Stomach (tissue), 9 donors: ENCODE measurements around the gene FZD8. TPM values are rescaled to one million over a fixed set of nuclear protein-coding genes. Genes with fewer than 3 reads are reported as not detected.

Source experiments
- DNase-seq, 2 donors: peaks; one replicate each; pipeline versions ENCODE4 v3.0.0 to v3.0.0-alpha.2; 2013 to 2019
- H3K27ac ChIP-seq, 5 donors: fragments of 200-600 bp in 4 of 5; sonication (generic) in 4 of 5; one replicate each; pipeline ENCODE4 v1.5.1; 2013 to 2019; ENCODE audit warnings: mild to moderate bottlenecking in 1 of 5, moderate library complexity in 1 of 5
- H3K27me3 ChIP-seq, 3 donors: fragments of 200-600 bp; sonication (generic); one replicate each; pipeline ENCODE4 v1.5.1; 2017 to 2019; ENCODE audit warnings: mixed run types in 1 of 3
- H3K36me3 ChIP-seq, 4 donors: fragments of 200-600 bp; sonication (generic); 1 replicate in 3 of 4; 2 replicates in 1 of 4; pipeline ENCODE4 v1.5.1; 2016 to 2019
- H3K4me1 ChIP-seq, 4 donors: fragments of 200-600 bp; sonication (generic); one replicate each; pipeline ENCODE4 v1.5.1; 2016 to 2019
- H3K4me3 ChIP-seq, 4 donors: fragments of 200-600 bp; sonication (generic) in 3 of 4; one replicate each; pipeline ENCODE4 v1.5.1; 2016 to 2019; ENCODE audit warnings: mild to moderate bottlenecking in 1 of 4
- H3K9me3 ChIP-seq, 4 donors: fragments of 200-600 bp; sonication (generic); one replicate each; pipeline ENCODE4 v1.5.1; 2016 to 2019
- EP300 ChIP-seq: sonication (generic); formaldehyde crosslinking; IDR thresholded peaks from one replicate; pipeline ENCODE4 v1.6.1; 2017; ENCODE audit warnings: antibody characterized with exemption
- POLR2A ChIP-seq, 4 donors: fragments of 450-650 bp; IDR thresholded peaks; one replicate each; pipeline ENCODE4 v1.6.1; 2016; ENCODE audit warnings: antibody characterized with exemption in 4 of 4, control low read depth in 2 of 4, mild to moderate bottlenecking in 1 of 4, moderate library complexity in 1 of 4
- POLR2AphosphoS5 ChIP-seq, 3 donors: sonication (generic); formaldehyde crosslinking; IDR thresholded peaks; one replicate each; pipeline ENCODE4 v1.6.1; 2016; ENCODE audit warnings: antibody characterized with exemption in 3 of 3
- WGBS, 5 donors: extraction: QIAGEN DNeasy Blood & Tissue Kit in 3 of 5; methylation state at CpG; one replicate each; pipeline versions ENCODE4 v1.1.5 to v1.1.7; 2013 to 2018; 5-methylcytosine and 5-hydroxymethylcytosine counted together
- intact Hi-C: fragments of 100-400 bp; cut with DNase I; formaldehyde crosslinking; loops from one replicate; pipeline ENCODE4 v1.15.1; 2023; ENCODE audit warnings: low total_unique reads
- polyA plus RNA-seq, 3 donors: library from polyadenylated mRNA; stranded (reverse); fragments of 200-250 nt; gene quantifications; one replicate each; pipeline ENCODE4 v1.2.3, GENCODE V29; 2013
- total RNA-seq, 5 donors: library from RNA; depleted of rRNA; stranded (reverse); fragments of >200 nt; gene quantifications; one replicate each; pipeline versions ENCODE4 v1.1.0 to v1.2.3, GENCODE V29; 2014 to 2016
- TF ChIP-seq, protein P1 (sequence below), 7 experiments: fragments of 450-650 bp in 4 of 7; fragments of 200-600 bp in 3 of 7; sonication (generic) in 3 of 7; IDR thresholded peaks; one replicate each; pipeline ENCODE4 v1.5.1; 2016 to 2019; ENCODE audit warnings: antibody characterized with exemption in 7 of 7, control low read depth in 2 of 7, mild to moderate bottlenecking in 1 of 7
- donor health status: healthy with polysubstance abuse.
- donor health status: Bipolar disorder and iron deficiency.
- donor health status: healthy.

Gene FZD8
- total and polyA plus RNA-seq, 8 donors = 0.92 to 17.7 (median 7.1) TPM

- H3K9me3 ChIP-seq = no peaks in the 10 kb centered on the region
- H3K27ac ChIP-seq = peak overlapping the region in 4 of 5 donors; percentile 56 to 91 (median 83)
- 8 to 18% (median 10%) methylated on average over 13 of the region's 13 CpGs for WGBS, 5 donors
- H3K27me3 ChIP-seq = peaks cover 0 to 34% (median 4%) of the 10 kb centered on the region in 3 donors
- H3K4me1 ChIP-seq = peaks cover 20 to 41% (median 36%) of the 10 kb centered on the region in 4 donors
- peak overlapping the region; percentile 75 to 87 (median 77) for H3K4me3 ChIP-seq
- intact Hi-C loops = no loop called here
- TF ChIP-seq POLR2A (IDR thresholded peaks at IDR 0.05) (no peak), EP300 (no peak), POLR2AphosphoS5 (IDR thresholded peaks at IDR 0.05) (no peak)
- TF ChIP-seq, protein P1, sequence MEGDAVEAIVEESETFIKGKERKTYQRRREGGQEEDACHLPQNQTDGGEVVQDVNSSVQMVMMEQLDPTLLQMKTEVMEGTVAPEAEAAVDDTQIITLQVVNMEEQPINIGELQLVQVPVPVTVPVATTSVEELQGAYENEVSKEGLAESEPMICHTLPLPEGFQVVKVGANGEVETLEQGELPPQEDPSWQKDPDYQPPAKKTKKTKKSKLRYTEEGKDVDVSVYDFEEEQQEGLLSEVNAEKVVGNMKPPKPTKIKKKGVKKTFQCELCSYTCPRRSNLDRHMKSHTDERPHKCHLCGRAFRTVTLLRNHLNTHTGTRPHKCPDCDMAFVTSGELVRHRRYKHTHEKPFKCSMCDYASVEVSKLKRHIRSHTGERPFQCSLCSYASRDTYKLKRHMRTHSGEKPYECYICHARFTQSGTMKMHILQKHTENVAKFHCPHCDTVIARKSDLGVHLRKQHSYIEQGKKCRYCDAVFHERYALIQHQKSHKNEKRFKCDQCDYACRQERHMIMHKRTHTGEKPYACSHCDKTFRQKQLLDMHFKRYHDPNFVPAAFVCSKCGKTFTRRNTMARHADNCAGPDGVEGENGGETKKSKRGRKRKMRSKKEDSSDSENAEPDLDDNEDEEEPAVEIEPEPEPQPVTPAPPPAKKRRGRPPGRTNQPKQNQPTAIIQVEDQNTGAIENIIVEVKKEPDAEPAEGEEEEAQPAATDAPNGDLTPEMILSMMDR (IDR thresholded peaks at IDR 0.05) = no peak
- no peak for DNase-seq
- H3K36me3 ChIP-seq = no peaks in the 10 kb centered on the region
Observed at GRCh38 chr10:35644050-35644950, 2.2 kb upstream of the FZD8 start.

DNA sequence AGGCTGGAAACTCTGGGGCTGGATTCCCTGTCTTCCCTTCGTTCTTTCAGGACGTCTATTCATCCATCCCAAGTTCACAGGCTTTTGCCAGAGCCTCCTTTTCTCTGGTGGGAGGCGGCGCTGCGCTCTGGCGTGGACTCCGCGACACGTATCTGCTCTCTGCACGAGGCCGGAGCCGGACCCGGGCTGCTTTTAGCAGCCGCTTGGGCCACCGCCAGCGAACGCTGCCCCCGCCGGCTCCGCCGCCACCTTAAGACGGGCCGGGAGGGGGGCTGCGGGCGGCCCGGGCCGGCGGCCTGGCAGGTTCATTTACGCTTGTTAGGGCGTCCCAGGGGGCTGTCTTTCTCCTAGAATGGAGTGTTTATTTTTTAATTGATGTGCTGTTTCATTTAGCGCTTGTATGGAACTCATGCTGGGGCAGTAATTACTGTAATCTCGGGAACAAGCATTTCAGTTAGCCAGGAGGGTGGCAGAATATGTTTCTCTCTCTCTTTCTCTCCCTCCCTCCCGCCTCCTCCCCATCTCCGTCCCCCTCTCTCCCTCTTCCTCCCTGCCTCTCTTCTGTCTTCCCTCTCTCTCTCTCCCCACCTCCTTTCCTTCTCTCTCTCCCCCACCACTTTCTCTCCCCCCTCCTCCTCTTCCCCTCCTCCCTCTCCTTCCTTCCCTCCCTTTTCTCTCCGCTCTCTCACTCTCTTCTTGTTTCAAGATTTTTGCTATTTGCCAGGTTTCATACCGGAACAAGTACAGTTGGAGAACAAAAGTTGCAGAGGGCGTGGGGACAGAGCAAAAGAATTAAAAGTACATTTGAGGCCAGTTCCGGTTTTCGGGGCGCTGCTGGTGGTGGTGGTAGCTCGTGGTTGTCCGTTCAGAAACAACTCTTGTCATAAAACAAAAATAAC, 1.3 kb upstream of the FZD8 start:
- Histone ChIP-seq H3K4me3 (peak overlapping the region; percentile 75 to 87 (median 77)), H3K36me3 (no peaks in the 10 kb centered on the region), H3K9me3 (no peaks in the 10 kb centered on the region), H3K4me1 (peaks cover 20 to 50% (median 42%) of the 10 kb centered on the region in 4 donors), H3K27ac (peak overlapping the region; percentile 25 to 91 (median 79)), H3K27me3 (peaks cover 0 to 41% (median 4%) of the 10 kb centered on the region in 3 donors)
- WGBS, 5 donors = 0 to 2% (median 0%) methylated on average over 42 of the region's 42 CpGs
- intact Hi-C loops = no loop called here
- TF ChIP-seq POLR2AphosphoS5 (IDR thresholded peaks at IDR 0.05) (peak in 1 of 3 donors; percentile 13), EP300 (no peak), POLR2A (IDR thresholded peaks at IDR 0.05) (no peak)
- peak; percentile 74 to 91 for DNase-seq

DNA sequence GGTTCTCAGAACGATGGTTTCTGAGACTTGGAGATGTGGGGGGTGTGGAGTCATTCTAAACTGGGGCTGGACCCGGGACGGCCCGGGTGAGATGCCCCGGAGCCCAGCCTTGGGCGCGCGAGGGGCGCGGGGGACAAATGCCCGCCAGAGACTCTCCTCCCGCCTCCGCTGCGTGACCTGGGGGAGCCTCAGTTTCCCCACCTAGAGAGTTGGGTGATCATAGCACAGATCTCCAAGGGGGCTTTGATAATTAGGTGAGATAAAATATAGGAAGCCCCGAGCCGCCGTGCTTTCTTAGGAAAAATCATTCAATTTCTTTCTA, 658 bp upstream of the FZD8 start:
- no peak for DNase-seq
- intact Hi-C loops = no loop called here
- peaks cover 0 to 46% (median 4%) of the 10 kb centered on the region in 3 donors for H3K27me3 ChIP-seq
- H3K36me3 ChIP-seq = no peaks in the 10 kb centered on the region
- peak overlapping the region; percentile 75 to 87 (median 77) for H3K4me3 ChIP-seq
- 0 to 2% (median 1%) methylated on average over 13 to 17 of the region's 17 CpGs for WGBS, 5 donors
- peaks cover 20 to 56% (median 45%) of the 10 kb centered on the region in 4 donors for H3K4me1 ChIP-seq
- TF ChIP-seq, protein P1 (IDR thresholded peaks at IDR 0.05) = no peak
- TF ChIP-seq EP300 (no peak), POLR2AphosphoS5 (IDR thresholded peaks at IDR 0.05) (no peak), POLR2A (IDR thresholded peaks at IDR 0.05) (no peak)
- H3K9me3 ChIP-seq = no peaks in the 10 kb centered on the region
- peak overlapping the region in 4 of 5 donors; percentile 56 to 94 (median 89) for H3K27ac ChIP-seq

GRCh38 chr10:35641676-35642034, 441 bp downstream of the FZD8 start:
- peak; percentile 28 to 72 for DNase-seq

More at GRCh38 chr10:35641676-35642034, 441 bp downstream of the FZD8 start:
- peak overlapping the region; percentile 86 to 94 (median 91) for H3K27ac ChIP-seq
- WGBS, 5 donors = 0 to 1% (median 0%) methylated on average over 3 to 54 of the region's 54 CpGs
- peak overlapping the region; percentile 75 to 87 (median 77) for H3K4me3 ChIP-seq
- intact Hi-C loops = no loop called here
- TF ChIP-seq POLR2AphosphoS5 (IDR thresholded peaks at IDR 0.05) = no peak
- H3K27me3 ChIP-seq = peaks cover 0 to 50% (median 4%) of the 10 kb centered on the region in 3 donors
- peaks cover 20 to 67% (median 50%) of the 10 kb centered on the region in 4 donors for H3K4me1 ChIP-seq
- H3K36me3 ChIP-seq = no peaks in the 10 kb centered on the region
- H3K9me3 ChIP-seq = no peaks in the 10 kb centered on the region
